Breast epithelium (tissue), 3 donors: ENCODE results near the gene AOC1.

Experiments
- CTCF ChIP-seq, 3 donors: fragments of 450-650 bp; IDR thresholded peaks; one replicate each; pipeline ENCODE4 v1.5.1; 2016 to 2017; ENCODE audit warnings: antibody characterized with exemption in 3 of 3, mild to moderate bottlenecking in 3 of 3, moderate library complexity in 3 of 3
- POLR2AphosphoS5 ChIP-seq, 3 donors: sonication (generic); formaldehyde crosslinking; IDR thresholded peaks; one replicate each; pipeline ENCODE4 v1.6.1; 2017; ENCODE audit warnings: antibody characterized with exemption in 3 of 3

GRCh38 chr7:150824379-150825177 lies 27.7 kb upstream of the AOC1 start:
- TF ChIP-seq CTCF (IDR thresholded peaks at IDR 0.05) (no peak), POLR2AphosphoS5 (IDR thresholded peaks at IDR 0.05) (no peak)
